Thyroid gland (tissue), 4 donors: ENCODE data around the gene DVL1.

Experiments
- CTCF ChIP-seq, 6 experiments: fragments of 200-600 bp in 3 of 6; fragments of 450-650 bp in 3 of 6; sonication (generic) in 3 of 6; IDR thresholded peaks; one replicate each; pipeline ENCODE4 v1.5.1; 2016 to 2019; ENCODE audit warnings: antibody characterized with exemption in 6 of 6, mild to moderate bottlenecking in 2 of 6, inconsistent platforms in 1 of 6, moderate library complexity in 1 of 6
- POLR2A ChIP-seq, 2 donors: fragments of 450-650 bp; IDR thresholded peaks; one replicate each; pipeline ENCODE4 v1.6.1; 2017; ENCODE audit warnings: antibody characterized with exemption in 2 of 2, mild to moderate bottlenecking in 2 of 2, moderate library complexity in 1 of 2

DNA sequence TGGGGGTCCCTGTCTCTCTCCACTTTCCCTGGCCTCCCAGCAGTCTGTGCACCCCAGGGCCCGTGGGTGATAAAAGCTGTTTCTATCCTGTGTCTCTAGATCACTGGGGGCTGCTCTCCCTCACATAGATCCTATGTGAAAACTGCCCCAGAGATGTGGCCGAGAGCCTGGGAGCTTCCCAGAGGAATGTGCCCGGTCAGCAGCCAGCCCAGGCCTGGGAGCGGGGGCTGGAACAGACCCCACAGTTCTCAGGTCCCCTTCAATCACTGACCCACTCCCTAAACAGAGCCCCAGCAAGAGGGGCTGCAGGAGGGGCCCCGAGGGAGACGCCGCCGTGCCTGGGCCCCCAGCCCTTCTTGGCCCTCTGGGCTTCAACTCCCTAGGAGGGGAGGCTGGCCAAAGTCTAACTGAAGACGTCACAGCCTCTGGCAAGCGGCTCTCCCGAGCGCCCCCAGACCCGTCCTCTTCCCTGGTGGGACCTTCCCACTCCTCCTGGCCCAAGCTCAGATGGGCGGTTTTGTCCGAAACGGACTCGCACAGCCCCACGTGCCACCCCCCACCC is 8.7 kb upstream of the DVL1 start:
- TF ChIP-seq CTCF (IDR thresholded peaks at IDR 0.05) (no peak), POLR2A (IDR thresholded peaks at IDR 0.05) (no peak)
